Nephron (organoid): ENCODE data around the gene STK40.
A peak's percentile ranks its signal among the peaks of the same experiment; 100 is the strongest.

Experiments
- H3K27ac Mint-ChIP-seq, 3 experiments: 2 replicates each; pipeline ENCODE4 v1.8.0; 2020; ENCODE audit warnings: mixed read lengths in 3 of 3, mild to moderate bottlenecking in 2 of 3, moderate library complexity in 1 of 3
- H3K27me3 Mint-ChIP-seq: 2 replicates; pipeline ENCODE4 v1.8.0; 2021; ENCODE audit warnings: low read depth, mild to moderate bottlenecking, moderate library complexity, mixed read lengths
- H3K36me3 Mint-ChIP-seq: 2 replicates; pipeline ENCODE4 v1.8.0; 2020; ENCODE audit warnings: low read depth, mixed read lengths
- H3K4me1 Mint-ChIP-seq: 2 replicates; pipeline ENCODE4 v1.8.0; 2020; ENCODE audit warnings: mixed read lengths
- H3K4me3 Mint-ChIP-seq, 3 experiments: 2 replicates each; pipeline ENCODE4 v1.8.0; 2020; ENCODE audit warnings: mild to moderate bottlenecking in 3 of 3, mixed read lengths in 3 of 3, moderate library complexity in 2 of 3
- H3K9me3 Mint-ChIP-seq: 2 replicates; pipeline ENCODE4 v1.8.0; 2020; ENCODE audit warnings: mixed read lengths
- CTCF ChIP-seq, 3 experiments: fragments of 200-600 bp; sonication (generic); IDR thresholded peaks; one replicate each; pipeline ENCODE4 v1.5.0; 2021; ENCODE audit warnings: antibody characterized with exemption in 3 of 3; ENCODE audit not compliant: unreplicated experiment in 3 of 3

Gene STK40

GRCh38 chr1:36385410-36386264 lies at the start of gene STK40:
TSS of gene STK40 (minus strand) at chr1:36385924. CDS start at chr1:36361332, 24,592 bp downstream.
- H3K9me3 Mint-ChIP-seq: no peaks in the 10 kb centered on the region
- H3K36me3 Mint-ChIP-seq: peaks cover 10% of the 10 kb centered on the region
- peak within 1 kb of the TSS; percentile 90 to 95 (median 95) for H3K4me3 Mint-ChIP-seq
- H3K4me1 Mint-ChIP-seq: peaks cover 57% of the 10 kb centered on the region
- TF ChIP-seq CTCF (IDR thresholded peaks at IDR 0.05; ENCODE audit: unreplicated experiment in 3 of 3): no peak
- H3K27me3 Mint-ChIP-seq: no peaks in the 10 kb centered on the region
- H3K27ac Mint-ChIP-seq: peak within 1 kb of the TSS; percentile 95 to 98 (median 98)

- Mint-ChIP-seq H3K9me3 (no peaks in the 10 kb centered on the region), H3K4me1 (peaks cover 6% of the 10 kb centered on the region), H3K36me3 (peaks cover 34% of the 10 kb centered on the region), H3K27ac (peak overlapping the region; percentile 25 to 47 (median 28)), H3K27me3 (no peaks in the 10 kb centered on the region), H3K4me3 (no peak overlapping the region)
- TF ChIP-seq CTCF (IDR thresholded peaks at IDR 0.05; ENCODE audit: unreplicated experiment in 3 of 3): no peak
Observed at GRCh38 chr1:36433102-36433501, 47.4 kb upstream of the STK40 start.

GRCh38 chr1:36432616-36433015 lies 46.9 kb upstream of the STK40 start:
- H3K4me1 Mint-ChIP-seq: peaks cover 6% of the 10 kb centered on the region
- H3K27ac Mint-ChIP-seq: peak overlapping the region; percentile 25 to 47 (median 28)
- H3K36me3 Mint-ChIP-seq: peaks cover 34% of the 10 kb centered on the region
- H3K9me3 Mint-ChIP-seq: no peaks in the 10 kb centered on the region
- no peak overlapping the region for H3K4me3 Mint-ChIP-seq
- no peak for TF ChIP-seq CTCF (IDR thresholded peaks at IDR 0.05; ENCODE audit: unreplicated experiment in 3 of 3)
- no peaks in the 10 kb centered on the region for H3K27me3 Mint-ChIP-seq

GRCh38 chr1:36425791-36426190 lies 40.1 kb upstream of the STK40 start:
- H3K27me3 Mint-ChIP-seq: no peaks in the 10 kb centered on the region
- no peaks in the 10 kb centered on the region for H3K9me3 Mint-ChIP-seq
- no peak for TF ChIP-seq CTCF (IDR thresholded peaks at IDR 0.05; ENCODE audit: unreplicated experiment in 3 of 3)
- H3K36me3 Mint-ChIP-seq: peaks cover 21% of the 10 kb centered on the region
- H3K4me1 Mint-ChIP-seq: peaks cover 2% of the 10 kb centered on the region
- no peak overlapping the region for H3K4me3 Mint-ChIP-seq
- no peak overlapping the region for H3K27ac Mint-ChIP-seq

- peaks cover 6% of the 10 kb centered on the region for H3K4me1 Mint-ChIP-seq
- no peak for TF ChIP-seq CTCF (IDR thresholded peaks at IDR 0.05; ENCODE audit: unreplicated experiment in 3 of 3)
- no peak overlapping the region for H3K4me3 Mint-ChIP-seq
- H3K27me3 Mint-ChIP-seq: no peaks in the 10 kb centered on the region
- H3K27ac Mint-ChIP-seq: no peak overlapping the region
- H3K36me3 Mint-ChIP-seq: peaks cover 25% of the 10 kb centered on the region
- H3K9me3 Mint-ChIP-seq: no peaks in the 10 kb centered on the region
Observed at GRCh38 chr1:36421649-36422048, 35.9 kb upstream of the STK40 start.
